CD4-positive, alpha-beta T cell treated with Interleukin-6 at 100 ng/mL for 8 hours (primary cell): ENCODE measurements around the gene ERFE.
"Not testable (repeated sequence)": the region's sequence is repeated elsewhere in the genome, so short reads cannot be mapped to it uniquely, and the experiment has no call there.

ENCODE experiments used
- DNase-seq: peaks from one replicate; pipeline ENCODE4 v3.0.0-alpha.2; 2020; ENCODE audit warnings: mixed read lengths, low spot score

ERFE gene

DNA sequence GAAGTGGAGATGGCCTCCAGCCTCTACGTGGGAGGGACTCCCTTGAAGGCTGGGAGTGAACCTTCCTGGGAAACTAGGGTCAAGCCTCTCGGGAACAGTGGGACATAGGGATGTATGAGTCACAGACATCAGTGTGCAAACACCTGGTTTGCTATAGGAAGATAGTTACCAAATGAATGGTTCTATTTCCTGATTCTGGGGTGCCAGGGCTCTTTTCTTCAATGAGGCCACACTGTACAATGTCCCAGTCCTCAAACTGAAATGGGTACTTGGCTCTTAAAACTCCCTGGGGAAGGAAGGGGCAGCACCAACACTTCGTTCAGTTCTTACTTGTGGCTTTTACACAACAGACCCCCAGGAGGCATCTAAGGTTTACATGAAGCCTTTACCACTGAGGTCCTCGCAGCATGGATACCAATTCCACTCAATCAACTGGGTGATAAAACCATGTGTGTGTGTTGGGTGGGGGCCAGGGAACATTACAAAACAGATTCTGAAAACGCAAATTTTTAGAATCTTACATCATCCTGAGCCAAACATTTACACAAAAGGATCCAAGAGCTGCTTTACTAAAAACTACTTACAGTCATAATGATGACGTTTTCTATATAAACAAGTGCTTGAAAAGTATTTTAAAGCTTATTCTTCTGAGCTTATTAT, 10.4 kb downstream of the ERFE start:
- DNase-seq: no peak

DNA sequence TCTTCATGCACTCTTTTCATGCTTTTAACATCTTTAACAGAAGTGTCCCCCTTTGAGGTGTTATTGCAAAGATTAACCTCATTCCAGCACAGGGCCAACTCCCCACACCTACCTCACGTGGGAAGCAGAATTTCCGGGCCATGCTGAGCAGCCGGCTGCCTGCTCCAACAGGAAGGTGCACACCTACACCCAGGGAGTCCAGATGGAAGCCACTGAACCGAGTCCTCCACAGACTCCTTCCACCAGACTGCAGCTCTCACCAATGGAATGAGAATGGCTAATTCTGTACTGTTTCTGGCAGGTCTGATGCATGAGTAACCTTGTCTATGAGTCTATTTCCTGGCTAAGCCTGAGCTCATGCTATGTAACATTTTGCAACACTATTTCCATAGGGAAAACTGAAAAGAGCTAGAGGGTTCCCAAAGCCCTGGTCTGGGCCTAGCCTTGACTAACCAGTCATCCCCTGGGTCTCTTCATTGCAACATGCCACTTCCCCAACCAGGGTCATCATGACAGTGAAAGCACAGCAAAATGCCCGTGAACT, 11.0 kb downstream of the ERFE start:
- no peak for DNase-seq

DNA sequence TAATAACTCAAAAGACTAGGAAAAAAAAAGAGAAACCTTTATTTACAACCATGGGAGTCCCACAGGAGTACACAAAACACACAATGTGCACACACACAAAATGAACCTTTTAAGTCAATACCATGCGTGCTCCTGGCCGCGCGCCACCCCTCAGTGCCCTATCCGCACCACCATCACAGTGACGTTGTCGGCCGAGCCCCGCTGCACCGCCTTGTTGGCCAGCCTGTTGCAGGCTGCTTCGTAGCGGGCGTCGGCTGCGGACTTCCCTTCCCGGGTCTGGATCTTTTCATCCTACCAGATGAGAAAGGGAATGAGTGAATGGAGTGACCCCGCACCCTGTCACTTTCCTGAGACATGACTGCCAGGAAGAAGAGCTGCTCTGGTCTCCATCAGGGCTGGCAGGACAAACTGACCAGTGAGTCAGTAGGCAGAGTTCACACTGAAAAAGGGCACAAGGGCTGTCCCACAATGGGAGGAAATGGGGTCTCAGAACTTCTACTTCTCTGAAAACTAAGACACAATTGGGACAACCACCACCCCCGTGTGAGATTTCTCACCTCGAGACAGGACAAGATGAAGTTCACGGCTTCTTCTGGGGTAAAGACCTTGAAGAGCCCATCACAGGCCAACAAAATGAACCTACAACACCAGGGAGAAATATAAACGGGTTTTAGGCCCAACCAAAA, 11.8 kb downstream of the ERFE start:
- DNase-seq: no peak

DNA sequence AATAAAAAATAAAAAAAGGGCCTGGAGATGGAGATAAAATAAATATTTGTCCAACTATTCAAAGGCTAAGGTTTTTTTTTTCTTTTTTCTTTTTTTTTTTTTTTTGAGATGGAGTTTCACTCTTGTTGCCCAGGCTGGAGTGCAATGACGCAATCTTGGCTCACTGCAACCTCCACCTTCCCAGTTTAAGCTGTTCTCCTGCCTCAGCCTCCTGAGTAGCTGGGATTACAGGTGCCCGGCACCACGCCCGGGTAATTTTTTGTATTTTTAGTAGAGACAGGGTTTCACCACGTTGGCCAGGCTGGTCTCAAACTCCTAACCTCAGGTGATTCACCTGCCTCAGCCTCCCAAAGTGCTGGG, 12.3 kb downstream of the ERFE start:
- DNase-seq: not testable (repeated sequence)

DNA sequence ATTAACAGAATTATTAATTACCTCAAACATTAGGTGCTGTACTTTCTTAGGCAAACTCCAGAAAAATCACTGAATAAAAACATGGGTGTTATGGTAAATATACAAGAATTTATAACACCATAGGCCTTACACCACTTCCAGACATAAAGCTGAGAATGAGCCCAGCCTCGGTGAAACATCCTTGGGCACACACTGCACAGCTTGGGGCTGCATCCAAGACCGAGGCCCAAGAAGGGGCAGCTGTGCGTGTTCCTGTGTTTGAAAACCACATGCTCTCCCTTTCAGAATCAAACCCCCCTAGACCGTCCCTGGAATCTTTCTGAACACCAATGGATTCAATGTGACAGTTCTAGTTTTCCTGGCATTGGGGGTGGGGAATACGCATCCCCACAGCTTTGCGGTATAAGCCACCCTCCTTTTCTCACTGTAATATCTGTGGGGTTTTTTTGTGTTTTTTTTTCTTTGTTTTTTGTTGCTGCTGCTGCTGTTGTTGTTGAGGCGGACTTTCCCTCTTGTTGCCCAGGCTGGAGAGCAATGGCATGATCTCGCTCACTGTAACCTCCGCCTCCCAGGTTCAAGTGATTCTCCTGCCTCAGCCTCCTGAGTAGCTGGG, 12.9 kb downstream of the ERFE start:
- DNase-seq: no peak

DNA sequence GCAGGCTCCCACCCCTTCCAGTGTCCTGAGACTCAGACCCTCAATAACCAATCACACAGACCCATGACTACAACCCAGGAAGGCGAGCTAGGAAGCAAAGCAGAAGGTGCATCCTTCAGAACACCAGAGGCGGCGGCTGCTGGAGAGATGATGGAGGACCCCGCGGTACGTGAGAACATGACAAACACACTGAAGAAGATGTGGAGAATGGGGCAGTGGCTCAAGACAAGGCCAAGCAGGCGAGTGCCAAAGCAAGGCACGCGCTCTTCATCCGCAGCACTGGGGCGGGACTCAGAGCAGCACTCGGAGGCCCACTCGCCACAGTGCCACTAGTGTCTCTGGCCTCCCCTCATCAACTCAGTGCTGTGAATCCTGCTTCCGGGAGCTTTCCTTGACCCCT, 13.7 kb downstream of the ERFE start:
- no peak for DNase-seq

DNA sequence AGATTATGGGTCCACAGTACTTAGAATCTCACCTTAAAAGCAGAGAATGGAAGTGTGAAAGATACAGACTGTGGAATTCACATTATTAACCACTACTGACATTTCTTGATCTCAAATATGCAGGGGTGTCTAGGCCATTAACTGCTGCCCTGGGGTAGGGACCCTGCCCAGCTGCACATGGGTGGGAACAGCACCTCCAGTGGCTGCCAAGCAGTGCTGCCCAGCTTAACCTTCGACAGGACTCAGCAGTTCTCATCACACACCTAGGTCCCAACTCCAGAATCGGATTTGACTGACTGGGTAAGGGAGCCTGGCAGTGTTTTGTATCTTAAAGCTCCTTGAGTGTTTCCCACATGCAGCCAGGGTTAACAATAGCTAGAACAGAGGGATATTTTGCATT, 14.9 kb downstream of the ERFE start:
- no peak for DNase-seq

DNA sequence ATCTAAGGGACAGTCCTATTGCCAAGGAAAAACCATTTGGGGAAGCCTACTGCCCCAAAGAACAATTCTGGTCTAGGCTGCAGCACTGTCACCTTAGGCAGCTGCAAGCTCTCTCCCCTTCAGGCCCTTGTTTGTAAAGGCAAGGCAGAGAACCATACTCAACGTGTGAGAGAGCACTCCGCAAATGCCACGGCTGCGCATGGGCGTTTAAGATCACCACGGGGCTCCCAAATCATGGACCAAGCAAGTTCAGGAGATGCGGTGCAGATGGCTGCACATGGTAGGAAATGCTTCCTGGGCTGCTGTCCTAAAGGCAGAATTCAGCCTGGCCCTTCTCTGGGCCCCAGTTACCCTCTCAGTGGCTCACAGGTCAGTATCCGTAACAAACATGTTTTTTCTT, 15.5 kb downstream of the ERFE start:
- no peak for DNase-seq

DNA sequence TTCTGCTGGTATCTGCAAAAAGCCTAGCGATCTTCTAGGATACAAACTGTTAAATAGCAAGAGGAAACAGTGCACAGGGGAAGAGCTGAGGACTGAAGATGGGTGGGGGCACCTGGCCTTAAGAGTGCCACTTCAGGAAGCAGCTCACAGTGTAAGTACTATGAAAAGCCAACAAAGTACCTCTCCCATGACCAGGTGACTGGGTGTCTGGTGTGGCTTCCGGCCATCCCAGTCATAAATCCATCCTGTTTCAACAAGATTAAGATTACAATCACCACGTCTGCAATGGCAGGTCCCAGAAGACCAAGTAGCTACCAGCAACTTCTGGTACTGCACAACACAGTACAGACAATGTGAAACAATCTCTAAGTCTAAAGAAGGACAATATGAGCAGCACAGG, 15.9 kb downstream of the ERFE start:
- DNase-seq: no peak

DNA sequence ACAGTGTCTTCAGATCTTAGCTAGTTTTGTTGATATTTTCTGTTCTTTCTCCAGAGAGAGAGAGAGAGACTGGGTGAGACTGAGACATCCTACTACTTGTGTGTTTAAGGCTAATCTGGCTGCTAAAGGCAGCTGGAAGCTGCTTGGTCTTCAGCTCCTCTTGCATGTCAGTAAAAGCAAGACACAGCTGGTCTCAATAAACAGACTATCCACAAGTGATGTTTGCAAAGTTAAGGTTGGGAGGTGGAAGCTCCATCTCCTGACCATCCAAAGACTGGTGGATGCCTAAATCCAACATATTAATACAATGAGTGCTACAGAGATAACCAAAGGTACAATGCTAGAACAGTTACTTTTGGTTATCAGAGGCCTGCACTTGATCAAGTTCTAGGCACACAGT, 17.8 kb downstream of the ERFE start:
- DNase-seq: no peak

DNA sequence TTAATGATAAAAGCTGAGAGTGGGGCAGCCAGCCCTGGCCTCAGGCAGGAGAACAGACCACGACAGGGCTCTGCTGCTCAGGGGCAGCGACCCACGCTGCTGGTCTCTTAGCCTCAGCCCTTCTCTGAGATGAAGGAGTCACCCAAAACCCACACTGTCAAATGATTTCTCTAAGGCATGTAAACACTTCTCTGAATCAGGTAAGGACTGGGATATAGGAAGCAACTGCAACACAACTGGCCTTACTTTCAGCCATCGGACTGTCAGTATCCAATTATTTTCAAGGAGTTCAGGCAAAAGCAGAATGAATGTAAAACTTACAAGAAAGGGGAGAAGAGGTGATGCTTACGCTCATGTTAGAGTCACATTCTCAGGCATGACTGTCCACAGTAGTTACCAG, 21.8 kb downstream of the ERFE start:
- no peak for DNase-seq

DNA sequence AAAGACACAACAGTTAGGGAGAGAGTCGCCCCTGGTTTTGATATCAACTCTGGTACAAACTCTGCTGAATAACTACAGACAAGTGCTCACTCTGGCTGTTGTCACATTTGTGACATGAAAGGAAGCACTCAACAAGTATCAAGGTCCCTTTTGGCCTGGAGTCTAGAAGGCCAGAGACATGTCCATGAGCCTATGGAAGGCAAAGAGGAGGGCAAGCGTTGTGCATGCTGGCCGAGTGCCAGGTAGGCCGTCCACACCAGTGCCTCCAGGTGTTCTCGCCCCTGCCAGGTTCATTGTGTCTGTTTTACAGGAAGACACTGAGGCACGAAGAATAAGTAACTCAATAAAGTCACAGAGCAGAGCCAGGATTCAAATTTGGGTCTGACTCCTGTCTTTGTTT, 23.6 kb downstream of the ERFE start:
- DNase-seq: no peak

DNA sequence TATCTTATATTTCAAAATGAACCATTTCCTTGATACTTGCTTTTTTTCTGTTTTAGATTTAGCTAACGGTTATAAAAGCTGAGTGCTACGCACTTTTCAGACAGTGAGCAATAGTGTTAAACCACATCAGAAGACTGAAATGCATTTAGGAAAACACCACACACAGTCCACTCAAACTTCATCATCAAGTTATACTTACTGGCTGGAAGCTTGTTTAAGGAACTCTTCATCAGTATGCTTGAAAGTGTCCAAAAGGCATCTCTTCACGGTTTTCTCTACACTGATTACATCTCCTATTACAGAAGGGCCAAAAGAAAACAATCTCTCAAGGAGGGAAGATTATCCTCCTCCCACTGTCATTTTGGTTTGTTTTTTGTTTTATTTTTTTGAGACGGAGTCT, 25.1 kb downstream of the ERFE start:
- DNase-seq: no peak

DNA sequence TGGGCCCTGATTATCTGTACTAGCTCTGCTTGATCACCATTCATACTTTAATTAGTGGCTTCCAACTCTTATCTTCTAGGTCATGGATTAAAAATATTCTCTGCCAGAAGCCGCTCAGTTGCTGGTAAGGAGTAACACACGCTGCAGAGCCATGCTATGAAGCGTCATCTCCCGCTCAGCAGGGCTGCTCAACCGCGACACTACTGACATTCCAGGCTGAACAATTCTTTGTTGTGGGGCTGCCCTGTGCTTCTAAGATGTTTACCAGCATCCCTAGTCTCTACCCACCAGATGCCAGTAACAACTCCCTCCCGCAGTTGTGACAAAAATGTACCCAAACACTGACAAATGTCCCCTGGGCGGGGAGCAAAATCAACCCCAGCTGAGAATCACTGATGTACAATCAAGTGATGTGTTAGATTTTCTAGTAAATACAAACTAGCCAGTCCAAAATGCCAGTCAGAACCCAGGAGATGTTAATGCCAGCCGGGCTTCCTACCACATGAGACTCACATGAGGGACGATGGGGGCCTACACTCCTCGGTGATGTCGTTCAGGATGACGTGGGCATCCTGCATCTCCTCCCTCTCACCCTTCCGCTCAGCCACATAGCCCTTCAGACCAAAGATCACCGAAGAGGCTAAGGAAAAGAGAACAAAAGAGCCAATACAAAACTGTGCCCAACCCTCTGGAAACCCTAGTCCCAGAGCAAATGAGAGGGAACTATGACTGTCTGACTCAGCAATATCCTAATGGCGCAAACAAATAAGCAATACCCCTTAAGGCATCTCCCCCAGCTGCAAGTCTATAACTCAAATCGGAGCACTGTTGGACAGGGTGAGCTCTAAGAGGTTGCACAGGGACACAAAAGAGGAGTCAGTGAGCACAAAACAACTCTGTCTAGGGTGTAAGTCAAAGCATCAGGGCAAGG, 29.1 kb downstream of the ERFE start:
- DNase-seq: no peak

DNA sequence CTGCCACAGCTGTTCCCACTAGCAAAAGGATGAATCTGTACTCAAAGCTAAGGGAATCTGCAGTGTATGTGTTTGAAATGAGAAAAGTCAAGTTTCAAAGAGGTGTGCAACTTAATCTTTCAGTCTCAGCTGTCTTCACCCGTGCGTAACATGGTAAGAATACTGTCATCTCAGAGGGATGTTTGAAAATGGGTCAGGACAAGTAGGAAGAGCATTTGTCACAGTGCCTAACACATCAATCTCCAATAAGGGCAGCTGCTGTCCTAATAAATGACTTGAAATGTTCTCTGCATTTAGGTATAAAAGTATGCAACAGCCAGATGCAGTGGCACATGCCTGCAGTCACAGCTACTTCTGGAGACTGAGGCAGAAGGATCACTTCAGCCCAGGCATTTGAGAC, 31.7 kb downstream of the ERFE start:
- DNase-seq: no peak

DNA sequence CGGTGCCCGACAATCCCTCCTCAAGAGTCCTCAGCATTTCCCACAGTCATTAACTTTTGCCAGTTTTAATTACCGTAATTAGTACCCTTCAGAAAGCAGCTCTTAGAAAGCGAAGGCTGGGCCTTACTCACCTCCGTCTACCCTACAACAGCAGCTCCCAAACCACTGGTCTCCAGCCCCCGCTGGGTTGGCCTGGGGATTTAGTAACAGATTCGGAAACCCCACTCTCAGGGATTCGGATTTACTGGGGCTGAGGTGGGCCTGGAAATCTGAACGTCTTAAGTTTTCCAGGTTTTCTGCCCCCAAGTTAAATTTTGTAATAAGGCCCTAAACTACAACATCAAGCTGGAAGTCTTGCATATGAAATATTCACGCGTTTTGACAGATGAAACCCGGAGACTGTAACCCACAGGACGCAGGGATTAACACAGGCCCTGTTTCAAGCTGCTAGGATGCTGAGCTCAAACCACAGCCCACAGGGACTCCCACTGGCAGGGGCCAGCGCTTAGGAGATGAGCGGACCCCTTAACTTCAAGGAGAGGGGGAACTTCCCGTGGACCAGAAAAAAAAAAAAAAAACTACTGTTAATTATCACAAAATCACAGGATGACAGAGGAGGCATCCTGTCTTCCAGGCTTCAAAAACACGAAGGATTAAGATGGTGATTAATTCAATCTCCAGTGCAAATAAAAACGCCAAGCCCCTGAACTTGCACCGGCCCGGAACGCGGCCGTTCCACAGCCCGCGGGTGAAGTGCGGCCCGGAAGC, 43.7 kb downstream of the ERFE start:
- DNase-seq: no peak

DNA sequence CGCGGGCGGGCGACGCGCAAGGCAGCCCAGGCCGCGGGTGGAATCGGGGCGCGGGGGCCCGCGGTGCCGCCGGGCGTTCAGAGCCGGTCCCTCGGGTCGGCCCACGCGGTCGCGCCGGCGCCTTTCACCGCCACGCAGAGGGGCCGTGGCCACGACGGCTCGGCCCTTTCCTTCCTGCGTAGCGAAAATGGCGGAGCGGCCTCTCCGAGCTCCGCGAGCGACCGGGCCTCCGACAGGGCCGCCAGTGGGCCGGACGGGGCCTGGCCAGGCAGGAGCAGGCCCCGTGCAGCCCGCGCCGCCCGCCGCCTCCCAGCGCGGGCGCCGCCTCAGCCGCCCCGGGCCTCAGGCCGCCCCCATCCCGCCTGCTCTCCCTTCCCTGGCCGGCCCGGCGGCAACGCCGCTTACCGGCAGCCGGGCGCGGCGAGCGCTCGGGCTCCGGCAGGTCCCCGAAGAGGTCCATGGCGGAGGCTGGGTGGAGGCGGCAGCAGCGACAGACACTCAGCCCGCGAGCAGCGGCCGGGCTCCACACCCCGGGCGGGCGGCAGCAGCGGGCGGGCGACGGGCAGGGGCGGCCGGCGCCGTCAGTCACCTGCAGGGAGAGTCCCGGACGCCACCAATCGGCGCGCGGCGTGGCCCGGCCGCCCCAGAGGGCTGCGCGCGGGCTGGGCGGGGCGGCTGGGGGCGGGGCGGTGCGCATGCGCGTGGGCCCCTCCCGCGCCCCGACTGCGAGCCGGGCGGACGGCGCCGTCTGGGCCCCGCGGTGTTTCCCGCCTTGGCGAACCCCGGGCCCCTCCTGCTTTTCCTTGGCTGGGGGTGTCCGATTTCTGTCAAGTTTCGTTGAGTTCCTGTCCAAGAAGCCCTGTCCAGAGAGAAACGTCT, 44.6 kb downstream of the ERFE start, which contains the start of gene ILKAP:
TSS of gene ILKAP (minus strand) at position 602 of the 879 bp plus-strand sequence. CDS start at position 460, 142 bp downstream.
- peak; percentile 88 for DNase-seq

DNA sequence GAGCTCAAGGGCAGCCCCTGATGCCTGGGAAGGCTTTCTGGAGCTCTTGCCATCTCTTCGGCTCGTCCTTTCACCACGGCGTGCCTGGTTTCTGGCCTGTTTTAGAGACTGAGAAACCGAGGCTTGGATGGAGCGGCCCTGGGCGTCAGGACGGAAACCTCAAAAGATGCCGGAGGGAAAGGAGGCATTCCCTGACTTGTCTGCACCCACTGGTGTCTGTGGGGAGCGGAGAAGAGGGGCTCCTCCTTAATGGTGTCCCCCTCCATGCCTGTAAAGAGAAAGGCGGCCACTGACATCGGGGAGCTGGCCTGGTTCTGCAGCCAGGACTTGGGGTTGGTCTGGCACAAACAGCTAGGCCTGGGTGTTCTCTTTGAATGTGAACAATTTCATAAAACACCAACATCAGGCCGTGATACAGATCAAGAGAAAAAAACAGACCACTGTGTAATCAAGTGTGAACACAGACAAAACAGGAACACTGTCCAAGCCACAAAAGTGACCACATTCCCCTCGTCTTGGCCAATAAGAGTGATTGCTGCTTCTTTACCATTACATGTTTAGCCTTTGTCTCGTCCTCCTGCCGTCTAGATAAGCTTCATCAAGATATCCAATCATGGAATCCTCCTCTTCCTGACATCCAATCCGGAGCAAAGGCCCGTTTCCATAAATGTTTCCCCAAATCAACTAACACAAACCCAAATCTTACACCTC, 45.4 kb downstream of the ERFE start:
- no peak for DNase-seq

DNA sequence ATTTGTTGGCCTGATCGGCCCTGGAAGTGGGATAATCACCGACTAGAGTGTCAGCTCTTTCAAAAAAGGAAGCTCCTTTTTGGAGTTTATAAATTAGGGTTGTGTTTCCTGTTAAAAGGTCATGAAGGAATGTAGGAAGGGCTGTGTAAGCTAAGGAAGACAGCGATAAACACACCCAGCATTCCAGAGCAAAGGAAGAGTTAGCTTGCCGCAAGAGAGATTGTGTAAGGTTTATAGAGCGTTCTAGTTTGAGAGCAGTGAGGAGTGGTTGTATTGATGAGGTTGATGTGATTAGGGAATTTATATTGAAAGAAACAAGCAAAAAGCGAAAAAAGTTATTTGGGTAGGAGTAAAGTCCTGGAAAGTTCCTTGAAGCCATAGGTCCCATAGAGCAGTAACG, 48.2 kb downstream of the ERFE start:
- DNase-seq: no peak
